ENCODE data around the gene OR6B1.
"Not testable (repeated sequence)": the region's sequence is repeated elsewhere in the genome, so short reads cannot be mapped to it uniquely, and the experiment has no call there.

OR6B1 gene

DNA sequence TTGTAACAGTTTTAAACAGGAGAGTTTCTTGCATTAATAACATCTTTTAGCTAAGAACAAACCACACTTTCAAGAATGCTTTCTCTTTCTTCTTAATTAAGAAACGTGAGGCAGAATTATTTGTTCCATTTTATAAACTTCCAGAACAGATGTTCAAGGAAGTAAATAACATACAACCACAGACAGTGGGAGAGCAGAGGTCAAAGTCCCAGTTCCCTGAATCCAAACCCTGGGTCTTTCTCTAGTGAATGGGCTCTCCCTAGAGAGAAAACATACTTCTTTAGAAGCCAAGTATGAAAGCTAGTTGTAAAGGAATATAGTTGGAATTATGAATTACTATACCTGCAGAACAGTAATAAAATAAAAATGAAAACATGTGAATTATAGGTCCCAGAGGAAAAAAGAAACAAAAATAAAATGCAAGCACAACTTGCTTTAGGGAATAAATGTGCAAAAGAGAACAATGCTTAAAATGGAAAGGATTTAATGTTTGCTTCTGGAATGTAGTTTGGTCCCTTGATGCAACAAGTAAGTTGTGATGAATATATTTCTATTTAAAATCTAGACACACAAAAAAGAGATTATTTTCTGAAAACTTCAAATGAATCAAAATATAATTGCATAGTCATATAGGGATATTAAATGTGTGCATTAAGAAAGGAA lies 6.0 kb downstream of the OR6B1 start:
- DNase-seq (ENCODE audit: low read depth), result no peak

DNA sequence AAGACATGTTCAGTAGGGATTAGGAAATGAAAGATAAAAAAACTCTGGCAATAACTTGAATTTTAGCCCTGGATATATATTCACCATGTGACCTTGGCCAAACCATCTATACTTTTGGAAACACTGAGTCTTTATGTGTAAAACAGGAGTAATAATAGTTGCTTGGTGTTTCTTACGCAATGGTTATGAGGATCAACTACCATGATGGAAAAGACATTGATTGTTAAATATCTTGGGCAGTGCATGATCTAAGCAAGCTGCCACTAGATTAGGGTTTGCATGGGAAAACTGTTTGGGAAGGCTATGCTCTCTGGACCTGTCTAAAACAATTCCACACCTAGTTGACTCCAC lies 6.5 kb downstream of the OR6B1 start:
- DNase-seq (ENCODE audit: low read depth), result no peak

DNA sequence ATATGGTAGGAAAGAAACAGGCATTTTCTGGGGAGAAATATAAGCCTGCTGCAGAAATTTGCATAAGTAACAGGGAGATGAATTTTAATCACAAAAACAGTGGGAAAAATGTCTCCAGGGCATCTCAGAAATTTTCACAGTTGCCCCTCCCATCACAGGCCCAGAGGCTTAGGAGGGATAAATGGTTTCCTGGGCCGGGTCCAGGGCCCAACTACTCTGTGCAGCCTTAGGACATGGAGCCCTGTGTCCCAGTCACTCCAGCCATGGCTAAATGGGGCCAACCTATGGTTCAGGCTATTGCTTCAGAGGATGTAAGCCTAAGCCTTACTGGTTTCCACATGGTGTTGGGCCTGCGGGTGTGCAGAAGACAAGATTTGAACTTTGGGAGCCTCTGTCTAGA lies 9.2 kb downstream of the OR6B1 start:
- no peak for DNase-seq (ENCODE audit: low read depth)

DNA sequence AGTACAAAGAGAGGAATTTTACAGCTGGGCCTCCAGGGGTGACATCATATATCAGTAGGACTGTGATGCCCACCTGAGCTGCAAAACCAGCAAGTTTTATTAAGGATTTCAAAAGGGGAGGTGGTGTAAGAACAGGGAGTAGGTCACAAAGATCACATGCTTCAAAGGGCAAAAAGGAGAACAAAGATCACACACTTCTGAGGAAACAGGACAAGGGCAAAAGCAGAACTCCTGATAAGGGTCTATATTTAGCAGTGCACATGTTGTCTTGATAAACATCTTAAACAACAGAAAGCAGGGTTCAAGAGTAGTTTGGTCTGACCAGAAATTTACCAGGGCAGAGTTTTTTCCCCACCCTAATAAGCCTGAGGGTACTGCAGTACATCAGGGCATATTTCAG lies 9.9 kb downstream of the OR6B1 start:
- DNase-seq (ENCODE audit: low read depth), result not testable (repeated sequence)

DNA sequence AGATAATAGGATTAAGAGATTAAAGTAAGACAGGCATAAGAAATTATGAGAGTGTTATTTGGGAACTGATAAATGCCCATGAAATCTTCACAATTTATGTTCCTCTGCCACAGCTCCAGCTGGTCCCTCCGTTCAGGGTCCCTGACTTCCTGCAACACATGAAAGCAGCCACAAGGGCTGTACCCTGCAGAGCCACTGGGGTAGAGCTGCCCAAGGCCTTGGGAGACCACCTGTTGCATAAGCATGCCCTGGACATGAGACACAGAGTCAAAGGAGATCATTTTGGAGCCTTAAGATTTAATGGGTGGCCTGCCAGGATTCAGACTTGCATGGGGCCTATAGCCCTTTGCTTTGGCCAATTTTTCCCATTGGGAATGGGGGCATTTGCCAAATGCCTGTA lies 10.7 kb downstream of the OR6B1 start:
- DNase-seq (ENCODE audit: low read depth), result not testable (repeated sequence)

DNA sequence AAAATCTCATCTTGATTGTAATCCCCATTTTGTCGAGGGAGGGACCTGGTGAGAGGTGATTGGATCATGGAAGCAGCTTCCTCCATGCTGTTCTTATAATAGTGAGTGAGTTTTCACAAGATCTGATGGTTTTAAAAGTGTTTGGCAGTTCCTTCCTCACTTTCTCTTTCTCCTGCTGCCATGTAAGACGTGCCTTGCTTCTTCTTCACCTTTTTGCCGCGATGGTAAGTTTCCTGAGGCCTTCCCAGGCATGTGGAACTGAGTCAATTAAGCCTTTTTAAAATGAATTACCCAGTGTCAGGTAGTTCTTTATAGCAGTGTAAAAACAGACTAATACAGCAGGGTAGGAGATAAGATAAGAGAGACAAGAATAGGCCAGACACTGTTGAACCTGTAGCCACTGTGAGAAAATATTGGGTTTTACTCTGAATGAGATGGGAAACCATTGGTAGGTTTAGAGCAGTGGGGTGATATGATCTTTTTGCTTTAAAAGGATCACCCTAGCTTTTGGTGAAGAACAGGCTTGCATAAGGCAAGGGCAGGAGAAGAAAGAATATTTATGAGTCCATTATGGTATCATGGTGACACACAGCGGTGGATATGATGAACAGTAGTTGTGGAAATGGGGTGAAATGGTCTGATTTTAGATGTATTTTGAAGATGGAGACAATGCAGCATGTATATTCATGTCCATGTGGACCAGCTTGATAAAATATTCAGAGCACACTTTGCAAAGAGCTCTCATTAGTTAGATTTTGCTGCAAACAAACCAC lies 11.5 kb downstream of the OR6B1 start:
- no peak for DNase-seq (ENCODE audit: low read depth)

DNA sequence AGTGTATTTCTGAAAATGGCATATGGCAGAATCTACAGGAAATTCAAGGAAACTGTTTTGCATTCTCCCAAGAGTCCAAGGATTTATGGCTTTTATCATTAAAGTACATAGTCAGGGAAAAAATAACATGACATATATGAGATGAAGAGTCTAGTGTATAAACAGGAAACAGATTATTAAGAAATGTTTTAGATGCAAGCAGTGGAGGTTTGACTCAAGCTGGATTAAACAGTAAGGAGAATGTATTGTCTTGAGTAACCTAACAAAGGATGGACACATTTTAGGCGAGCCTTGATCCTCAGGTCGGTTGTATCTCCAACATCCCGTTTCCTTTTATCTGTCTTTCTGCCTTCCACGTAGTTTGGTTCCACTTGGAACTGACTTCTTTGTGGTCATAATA lies 17.9 kb downstream of the OR6B1 start:
- DNase-seq (ENCODE audit: low read depth), result no peak

DNA sequence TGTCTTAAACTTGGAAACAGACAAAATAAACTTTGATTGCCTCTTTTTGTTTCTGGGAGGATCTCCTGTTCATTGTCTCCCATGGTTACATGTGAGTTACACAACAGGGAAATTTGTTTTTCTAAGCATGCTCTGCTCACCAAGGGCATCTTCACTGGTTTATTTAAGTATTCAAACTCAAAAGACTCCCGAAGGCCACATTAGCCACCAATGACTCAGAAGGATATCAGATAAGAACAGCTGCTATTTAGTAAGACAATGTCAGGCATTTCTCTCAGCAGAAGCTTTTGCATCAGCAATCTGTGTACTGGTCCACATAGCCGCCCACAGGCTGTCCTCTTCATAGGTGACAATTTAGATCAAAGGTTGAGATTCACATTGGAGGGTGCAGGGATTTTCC lies 19.3 kb downstream of the OR6B1 start:
- DNase-seq (ENCODE audit: low read depth), result no peak

DNA sequence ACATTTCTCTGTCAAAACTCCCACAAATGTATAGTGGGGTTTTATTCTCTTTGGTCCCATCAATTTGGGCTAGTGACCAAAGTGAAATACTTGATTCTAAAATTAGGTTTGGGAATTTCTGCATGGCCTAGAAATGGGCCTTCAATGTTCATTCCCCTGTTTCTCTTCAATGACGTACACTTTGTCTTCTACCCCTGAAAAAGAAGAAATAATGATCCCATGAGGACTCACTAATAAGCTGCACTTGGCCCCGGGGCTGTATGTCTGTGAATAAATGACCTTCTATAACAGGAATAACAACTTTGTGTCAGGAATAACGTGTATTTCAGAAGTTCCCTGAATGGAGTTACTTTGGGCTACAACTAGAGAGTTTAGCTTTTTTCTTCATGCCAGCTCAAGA lies 20.2 kb downstream of the OR6B1 start:
- no peak for DNase-seq (ENCODE audit: low read depth)

DNA sequence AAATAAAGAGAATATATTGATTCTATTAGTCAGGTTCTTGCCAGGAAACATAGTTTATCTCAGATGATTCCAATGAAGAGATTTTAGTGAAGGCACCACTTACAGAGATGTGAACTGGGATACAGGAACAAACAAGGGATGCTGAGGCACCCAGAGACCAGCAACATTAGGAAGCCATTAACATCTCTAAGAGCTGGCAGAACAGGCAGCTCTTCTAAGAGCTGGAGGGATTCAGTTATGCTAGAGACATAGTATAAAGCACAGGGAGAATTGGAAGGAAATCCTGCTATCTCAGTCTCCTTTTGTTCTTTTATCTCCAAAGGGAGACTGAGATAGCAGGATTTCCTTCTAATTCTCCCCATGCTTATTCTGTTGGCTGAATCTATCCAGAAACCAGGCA lies 22.0 kb downstream of the OR6B1 start:
- no peak for DNase-seq (ENCODE audit: low read depth)

DNA sequence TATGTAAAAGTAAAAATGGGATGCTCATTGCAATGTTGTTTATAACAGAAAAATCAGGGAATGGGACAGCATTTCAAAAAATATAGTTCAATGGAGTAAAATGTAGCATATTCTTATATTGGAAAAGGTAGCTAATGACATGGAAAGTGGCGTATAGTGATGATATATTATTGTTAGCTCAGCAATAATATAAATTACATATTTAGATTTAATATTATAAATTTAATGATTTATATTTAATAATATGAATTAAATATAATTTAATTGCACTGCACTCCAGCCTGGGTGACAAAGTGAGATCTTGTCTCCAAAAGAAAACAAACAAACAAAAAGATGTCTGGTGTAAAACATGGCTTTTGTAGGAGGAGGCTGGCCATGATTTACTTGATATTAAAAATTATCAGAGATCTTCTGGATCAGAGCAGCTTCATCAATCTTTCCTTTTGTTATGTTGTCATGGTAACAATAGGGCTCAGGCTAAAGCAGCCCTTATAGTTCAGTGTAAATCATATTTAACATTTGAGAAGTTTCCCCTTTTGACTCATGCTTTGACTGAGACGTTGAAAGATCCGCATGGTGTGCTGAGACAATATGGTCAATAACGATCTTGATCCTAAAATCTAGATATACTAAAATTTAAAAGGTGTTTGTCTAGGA lies 23.2 kb downstream of the OR6B1 start:
- no peak for DNase-seq (ENCODE audit: low read depth)

DNA sequence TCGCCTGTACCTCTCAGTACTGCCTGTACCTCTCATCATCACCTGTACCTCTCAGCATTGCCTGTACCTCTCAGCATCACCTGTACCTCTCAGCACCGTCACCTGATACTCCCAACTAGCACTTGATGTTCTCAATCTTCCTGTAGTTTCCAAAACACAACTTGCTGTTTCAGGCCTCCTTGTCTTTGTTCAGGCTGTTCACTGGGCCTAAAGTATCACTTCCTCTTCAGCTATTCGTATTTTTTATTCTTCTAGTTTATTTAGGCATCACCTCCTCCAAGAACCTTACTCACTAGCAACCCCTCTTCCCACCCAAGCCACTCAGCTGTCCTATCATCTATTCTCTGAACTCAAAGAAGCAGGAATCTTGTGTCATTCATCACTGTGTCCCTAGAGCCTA lies 24.1 kb downstream of the OR6B1 start:
- DNase-seq (ENCODE audit: low read depth), result no peak

DNA sequence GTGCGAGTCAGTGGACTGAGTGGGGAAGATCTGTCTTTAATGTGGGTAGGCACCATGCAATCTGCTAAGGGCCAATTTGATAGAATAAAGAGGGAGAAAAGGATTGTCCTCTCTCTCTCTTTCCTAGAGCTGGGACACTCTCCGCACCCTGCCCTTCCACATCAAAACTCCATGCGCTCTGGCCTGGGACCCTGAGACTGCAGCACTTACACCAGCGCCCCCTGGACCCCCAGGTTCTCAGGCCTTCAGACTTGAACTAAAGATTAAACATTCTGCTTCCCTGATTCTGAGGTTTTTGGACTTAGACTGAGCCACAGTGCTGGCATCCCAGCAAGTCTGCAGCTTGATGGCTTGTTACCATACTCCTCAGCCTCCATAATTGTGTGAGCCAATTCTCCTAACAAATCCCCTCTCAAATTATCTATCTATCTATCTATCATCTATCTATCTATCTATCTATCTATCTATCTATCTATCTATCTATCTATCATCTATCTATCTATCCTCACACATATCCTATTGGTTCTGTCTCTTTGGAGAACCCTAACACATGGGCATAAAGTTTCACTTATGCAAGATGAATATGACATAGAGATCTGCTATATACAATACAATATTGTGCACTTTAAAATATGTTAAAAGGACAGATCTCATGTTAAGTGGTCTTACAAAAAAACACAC lies 26.2 kb downstream of the OR6B1 start:
- DNase-seq (ENCODE audit: low read depth), result no peak

DNA sequence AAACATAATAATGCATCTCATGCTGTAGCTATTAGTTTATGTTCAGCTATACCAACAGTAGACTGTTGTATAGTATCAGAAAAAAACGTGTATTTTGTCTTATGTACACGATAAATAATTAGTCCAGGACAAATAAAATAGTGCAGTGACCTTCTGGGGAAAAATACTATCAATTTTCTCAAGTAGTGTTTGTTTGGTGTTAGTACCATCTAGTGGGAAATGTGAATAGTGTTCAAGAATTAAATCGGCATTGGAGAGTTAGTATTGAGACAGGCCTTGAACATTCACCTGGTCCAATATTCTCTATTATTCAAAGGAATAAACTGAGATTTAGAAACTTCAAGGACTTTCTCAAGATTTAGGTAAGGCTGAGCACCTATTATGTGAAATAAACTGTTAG lies 26.9 kb downstream of the OR6B1 start:
- no peak for DNase-seq (ENCODE audit: low read depth)

DNA sequence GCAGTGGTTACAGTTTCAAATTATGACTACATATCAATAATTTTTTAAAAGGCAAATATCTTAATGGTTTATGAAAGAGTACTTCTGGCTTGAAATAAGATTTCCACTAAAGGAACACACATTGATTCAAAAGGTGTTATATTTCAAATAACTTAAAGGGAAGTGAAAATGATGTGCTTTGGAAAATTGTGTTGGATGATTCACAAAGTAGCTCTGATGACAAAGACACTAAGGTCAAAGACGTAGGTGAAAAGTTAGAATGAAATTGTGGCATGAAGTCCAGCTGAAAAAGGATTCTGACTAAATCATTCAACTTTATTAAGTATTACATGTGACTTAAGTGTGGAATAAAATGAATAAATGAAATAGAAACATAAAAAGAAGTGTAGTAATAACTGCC lies 27.9 kb downstream of the OR6B1 start:
- no peak for DNase-seq (ENCODE audit: low read depth)

DNA sequence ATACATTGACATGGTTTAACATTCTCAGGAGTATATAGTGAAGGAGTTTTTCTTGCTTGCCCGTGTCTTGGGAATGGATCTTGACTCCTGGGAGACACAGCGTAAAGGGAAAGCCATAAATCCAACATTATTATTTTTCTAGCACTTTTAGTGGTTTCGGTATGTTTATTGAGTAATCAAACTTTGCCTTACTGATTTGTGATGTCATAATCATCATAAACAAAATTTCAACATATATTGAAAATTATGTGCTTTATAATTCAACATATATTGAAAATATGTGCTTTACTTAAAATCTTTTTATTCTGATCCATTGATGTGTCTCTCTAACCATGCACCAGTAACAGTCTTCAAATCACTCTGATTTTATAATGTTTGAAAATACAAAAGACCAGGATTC lies 28.4 kb downstream of the OR6B1 start:
- DNase-seq (ENCODE audit: low read depth), result no peak

DNA sequence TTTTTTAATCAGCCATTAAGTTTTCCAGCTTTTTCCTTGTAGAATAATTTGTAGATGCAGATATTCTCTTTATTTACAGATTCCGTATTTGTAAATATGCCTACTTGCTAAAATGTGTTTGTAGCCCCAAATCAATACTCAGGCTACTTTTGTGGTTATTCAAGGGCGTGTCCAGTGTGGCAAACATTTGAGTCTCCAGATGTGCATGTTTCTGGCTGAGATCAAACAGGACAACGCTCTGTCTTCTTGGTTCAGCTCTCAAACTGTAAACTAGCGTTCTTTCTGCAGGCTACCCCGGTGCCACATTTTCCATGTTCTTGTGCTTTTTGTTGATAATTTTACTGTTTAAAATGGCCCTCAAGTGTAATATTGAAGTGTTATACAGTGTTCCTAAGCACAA lies 32.4 kb downstream of the OR6B1 start:
- DNase-seq (ENCODE audit: low read depth), result no peak

DNA sequence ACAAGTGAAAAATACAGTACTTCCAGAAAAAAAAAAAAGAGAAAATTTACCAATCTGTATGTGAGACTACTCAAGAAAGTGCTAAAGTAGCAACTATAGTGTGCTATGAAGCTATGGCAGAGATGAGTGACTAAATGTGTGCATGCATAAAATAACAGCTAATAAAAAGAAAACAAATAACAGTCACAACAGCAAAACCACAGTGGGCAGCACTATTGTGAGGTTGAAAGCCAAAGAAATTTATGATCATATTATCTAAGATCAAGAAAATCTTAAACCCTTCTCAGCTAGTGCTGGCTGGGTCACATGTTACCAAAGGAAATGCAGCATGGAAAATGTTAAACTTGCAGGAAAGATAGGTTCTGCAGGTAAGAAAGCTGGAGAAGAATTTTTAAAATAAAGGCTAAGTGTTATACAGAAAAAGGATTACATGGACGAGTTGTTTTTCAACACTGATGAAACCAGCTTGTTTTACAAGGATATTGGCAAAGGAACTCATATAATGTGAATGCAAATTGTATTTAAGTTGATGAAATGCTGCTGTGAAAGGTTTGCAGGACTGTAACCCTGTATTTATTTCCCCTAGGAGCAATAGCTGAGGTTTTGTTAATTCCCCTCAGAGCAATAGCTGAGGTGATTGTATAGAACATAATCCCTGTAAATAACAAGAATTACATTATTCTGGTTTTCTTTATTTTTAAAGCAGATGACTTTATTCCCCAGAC lies 33.0 kb downstream of the OR6B1 start:
- no peak for DNase-seq (ENCODE audit: low read depth)

DNA sequence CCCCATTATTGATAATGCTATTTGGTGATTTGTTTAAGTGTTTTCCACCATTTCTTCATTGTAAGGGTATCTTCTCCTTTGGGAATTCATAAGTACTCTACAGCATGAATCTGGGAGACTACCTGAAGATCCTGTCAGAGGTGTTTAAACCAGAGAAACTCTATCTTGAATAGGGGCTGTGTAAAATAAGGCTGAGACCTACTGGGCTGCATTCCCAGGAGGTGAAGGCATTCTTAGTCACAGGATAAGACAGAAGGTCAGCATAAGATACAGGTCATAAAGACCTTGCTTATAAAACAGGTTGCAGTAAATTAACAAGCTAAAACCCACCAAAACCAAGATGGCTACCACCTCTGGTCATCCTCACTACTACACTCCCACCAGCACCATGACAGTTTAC lies 35.3 kb downstream of the OR6B1 start:
- no peak for DNase-seq (ENCODE audit: low read depth)

DNA sequence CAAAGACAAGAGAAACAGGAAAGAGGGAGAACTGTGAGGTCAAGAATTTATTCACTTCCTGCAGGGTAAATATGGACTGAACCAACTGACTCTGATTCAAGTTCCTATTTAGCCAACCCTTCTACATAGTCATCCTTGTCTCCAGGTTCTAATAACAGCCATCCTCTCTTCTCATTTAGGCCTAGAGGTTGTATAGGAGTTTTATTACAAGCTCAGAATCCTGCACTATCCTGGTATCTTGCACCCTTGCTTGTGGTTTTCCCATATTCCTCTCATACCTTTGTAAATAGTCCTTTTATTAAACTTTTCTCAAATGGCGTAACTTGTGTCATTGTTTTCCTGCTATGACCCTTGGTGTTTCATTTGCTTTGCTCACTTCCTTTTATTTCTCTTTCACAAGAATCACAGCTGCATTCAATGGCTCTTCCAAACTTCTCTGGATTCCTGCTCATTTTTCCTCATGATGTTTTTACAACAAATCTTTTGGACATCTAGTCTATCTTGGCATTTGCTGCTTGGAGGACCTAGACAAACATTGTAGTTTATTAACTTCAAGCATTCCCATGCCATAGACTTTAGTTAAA lies 36.3 kb downstream of the OR6B1 start:
- DNase-seq (ENCODE audit: low read depth), result no peak

DNA sequence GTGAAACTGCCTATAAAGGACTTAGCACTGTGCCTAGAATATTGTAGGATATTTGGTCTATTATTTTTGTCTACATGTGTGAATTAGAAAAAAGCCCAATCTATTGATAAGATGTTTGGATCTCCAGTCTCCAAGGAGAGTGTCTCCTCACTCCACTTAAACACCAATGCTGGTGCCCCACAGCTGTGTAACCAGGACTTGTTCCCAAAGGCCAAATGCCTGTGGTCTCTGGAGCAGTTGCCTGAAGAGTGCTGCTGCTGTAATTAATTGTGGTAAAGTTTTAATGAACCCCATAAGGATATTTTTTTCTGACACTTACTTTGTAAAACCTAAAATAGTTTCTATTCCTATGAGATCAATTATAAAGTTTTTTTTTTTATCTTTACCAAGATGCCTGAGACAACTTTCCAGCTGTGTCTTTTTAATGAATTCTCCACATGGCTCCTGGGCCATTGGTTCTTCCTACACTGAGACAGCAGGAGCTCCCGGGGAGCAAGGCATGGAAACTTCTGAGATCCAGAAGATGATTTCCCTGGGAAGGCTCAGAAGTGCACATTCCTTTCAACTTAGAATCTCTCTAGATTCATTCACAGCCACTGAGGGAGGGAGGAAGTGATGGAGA lies 37.4 kb downstream of the OR6B1 start:
- DNase-seq (ENCODE audit: low read depth), result no peak

All from activated T-helper 1 cell treated with Interleukin-2 at 50 U/mL for 16 hours (primary cell).